Naive thymus-derived CD4-positive, alpha-beta T cell (primary cell): ENCODE results near the gene CER1. TPM values are rescaled to one million over a fixed set of nuclear protein-coding genes. Genes with fewer than 3 reads are reported as not detected.
A peak's percentile ranks its signal among the peaks of the same experiment; 100 is the strongest.

Source experiments
- ATAC-seq: fragments of 150-1000 bp; cut with Tn5 transposase; 2 replicates; pipeline ENCODE4 v1.10.0; 2021; ENCODE audit warnings: mild to moderate bottlenecking, moderate library complexity
- CTCF ChIA-PET: fragments of 350-600 bp; sonication (Branson Sonifier 250); formaldehyde crosslinking; loops from one replicate; lab custom pipeline; 2021; ENCODE audit warnings: antibody characterized with exemption; lab: Charles Lee
- POLR2A ChIA-PET: fragments of 350-600 bp; sonication (Branson Sonifier 250); formaldehyde crosslinking; loops from one replicate; lab custom pipeline; 2021; ENCODE audit warnings: antibody characterized with exemption, inconsistent platforms; lab: Charles Lee
- DNase-seq, 9 donors: peaks; one replicate each; pipeline versions ENCODE4 v3.0.0 to v3.0.0-alpha.2; 2020 to 2022; ENCODE audit warnings: mixed read lengths in 1 of 9
- H3K27ac ChIP-seq: one replicate; pipeline ENCODE4 v1.7.0; 2013; ENCODE audit warnings: mild to moderate bottlenecking, low read depth, low read length, moderate library complexity
- H3K27me3 ChIP-seq, 2 donors: one replicate each; pipeline ENCODE4 v1.7.0; 2013; ENCODE audit warnings: low read length in 2 of 2, mild to moderate bottlenecking in 2 of 2, moderate library complexity in 2 of 2; ENCODE audit not compliant: control insufficient read depth in 2 of 2, insufficient read depth in 2 of 2
- H3K36me3 ChIP-seq, 3 experiments: 1 replicate in 2 of 3; 2 replicates in 1 of 3; pipeline ENCODE4 v1.7.0; 2013; ENCODE audit warnings: low read length in 3 of 3, mild to moderate bottlenecking in 3 of 3, moderate library complexity in 1 of 3; ENCODE audit not compliant: insufficient read depth in 3 of 3, control insufficient read depth in 2 of 3
- H3K4me1 ChIP-seq, 2 donors: one replicate each; pipeline ENCODE4 v1.7.0; 2013; ENCODE audit warnings: low read length in 2 of 2, mild to moderate bottlenecking in 2 of 2, moderate library complexity in 1 of 2; ENCODE audit not compliant: control insufficient read depth in 2 of 2, insufficient read depth in 2 of 2
- H3K4me3 ChIP-seq: 2 replicates; pipeline ENCODE4 v1.7.0; 2013; ENCODE audit warnings: mild to moderate bottlenecking, low read length
- H3K9me3 ChIP-seq, 3 experiments: 1 replicate in 2 of 3; 2 replicates in 1 of 3; pipeline ENCODE4 v1.7.0; 2013; ENCODE audit warnings: low read length in 3 of 3; ENCODE audit not compliant: control insufficient read depth in 2 of 3
- H3K27ac Mint-ChIP-seq, 9 donors: one replicate each; pipeline ENCODE4 v1.8.0; 2020 to 2022; ENCODE audit warnings: mixed read lengths in 9 of 9, mild to moderate bottlenecking in 8 of 9, moderate library complexity in 5 of 9, inconsistent platforms in 2 of 9
- H3K27me3 Mint-ChIP-seq, 5 donors: one replicate each; pipeline ENCODE4 v1.8.0; 2021 to 2022; ENCODE audit warnings: mixed read lengths in 5 of 5, mild to moderate bottlenecking in 1 of 5
- H3K36me3 Mint-ChIP-seq, 5 donors: one replicate each; pipeline ENCODE4 v1.8.0; 2020 to 2022; ENCODE audit warnings: mixed read lengths in 5 of 5, mild to moderate bottlenecking in 3 of 5, inconsistent platforms in 1 of 5
- H3K4me1 Mint-ChIP-seq, 7 donors: one replicate each; pipeline ENCODE4 v1.8.0; 2020 to 2022; ENCODE audit warnings: mixed read lengths in 7 of 7, mild to moderate bottlenecking in 3 of 7, inconsistent platforms in 1 of 7
- H3K4me3 Mint-ChIP-seq, 10 donors: one replicate each; pipeline ENCODE4 v1.8.0; 2020 to 2022; ENCODE audit warnings: mild to moderate bottlenecking in 10 of 10, mixed read lengths in 10 of 10, moderate library complexity in 6 of 10, inconsistent platforms in 2 of 10
- H3K9me3 Mint-ChIP-seq, 11 donors: one replicate each; pipeline ENCODE4 v1.8.0; 2020 to 2022; ENCODE audit warnings: mixed read lengths in 11 of 11, mild to moderate bottlenecking in 4 of 11, inconsistent platforms in 1 of 11, moderate library complexity in 1 of 11
- intact Hi-C, 2 donors: fragments of 100-400 bp; cut with micrococcal nuclease; formaldehyde crosslinking; loops; one replicate each; pipeline ENCODE4 v1.15.1; 2023
- polyA plus RNA-seq, 2 donors: library from polyadenylated mRNA; unstranded; fragments of 300-500 nt; fragmentation: Illumina TruSeq; gene quantifications; one replicate each; pipeline ENCODE4 v1.2.3, GENCODE V29; 2021
- total RNA-seq, 6 experiments: library from RNA in 5 of 6; stranded (reverse) in 5 of 6; gene quantifications; 1 replicate in 5 of 6; 2 replicates in 1 of 6; pipeline ENCODE4 v1.2.3 and lab custom pipeline; 2021 to 2026

The CER1 gene
- total and polyA plus RNA-seq, 7 experiments from 2014 or later = not detected

- ChIA-PET POLR2A (no interaction called here), CTCF (no interaction called here)
- no peaks in the 10 kb centered on the region for H3K27me3 ChIP-seq
- H3K27me3 Mint-ChIP-seq = peaks cover 5 to 62% (median 31%) of the 10 kb centered on the region in 5 donors
- no peak overlapping the region for H3K4me3 ChIP-seq
- DNase-seq (no peak), ATAC-seq (no peak)
- no peaks in the 10 kb centered on the region for H3K36me3 ChIP-seq
- no peaks in the 10 kb centered on the region for H3K4me1 ChIP-seq
- no peak overlapping the region for H3K27ac Mint-ChIP-seq
- no peak overlapping the region for H3K4me3 Mint-ChIP-seq
- no peak overlapping the region for H3K27ac ChIP-seq
- peaks cover 0 to 6% (median 0%) of the 10 kb centered on the region in 3 experiments for H3K9me3 ChIP-seq
- H3K9me3 Mint-ChIP-seq = peaks cover 6 to 71% (median 34%) of the 10 kb centered on the region in 11 donors
- intact Hi-C loops = no loop called here
- H3K4me1 Mint-ChIP-seq = no peaks in the 10 kb centered on the region
- peaks cover 0 to 21% (median 4%) of the 10 kb centered on the region in 5 donors for H3K36me3 Mint-ChIP-seq
Observed at GRCh38 chr9:14705079-14705478, 17.5 kb downstream of the CER1 start.

- DNase-seq = no peak
- Mint-ChIP-seq H3K4me1 (no peaks in the 10 kb centered on the region), H3K27ac (no peak overlapping the region), H3K27me3 (peaks cover 4 to 54% (median 26%) of the 10 kb centered on the region in 5 donors), H3K9me3 (peaks cover 5 to 68% (median 33%) of the 10 kb centered on the region in 11 donors), H3K4me3 (no peak overlapping the region), H3K36me3 (peaks cover 0 to 19% (median 4%) of the 10 kb centered on the region in 5 donors)
- ChIA-PET POLR2A (no interaction called here), CTCF (no interaction called here)
- intact Hi-C loops = no loop called here
- Histone ChIP-seq H3K27me3 (no peaks in the 10 kb centered on the region), H3K9me3 (peaks cover 0 to 6% (median 0%) of the 10 kb centered on the region in 3 experiments), H3K4me3 (no peak overlapping the region), H3K4me1 (no peaks in the 10 kb centered on the region), H3K36me3 (no peaks in the 10 kb centered on the region), H3K27ac (no peak overlapping the region)
- no peak for ATAC-seq
Observed at GRCh38 chr9:14704281-14704680, 18.3 kb downstream of the CER1 start.

GRCh38 chr9:14702200-14702720, 20.3 kb downstream of the CER1 start:
- Mint-ChIP-seq H3K4me1 (no peaks in the 10 kb centered on the region), H3K27me3 (peaks cover 3 to 43% (median 19%) of the 10 kb centered on the region in 5 donors), H3K36me3 (peaks cover 0 to 13% (median 4%) of the 10 kb centered on the region in 5 donors), H3K27ac (no peak overlapping the region), H3K4me3 (no peak overlapping the region), H3K9me3 (peaks cover 5 to 48% (median 23%) of the 10 kb centered on the region in 11 donors)
- no peaks in the 10 kb centered on the region for H3K36me3 ChIP-seq
- DNase-seq (no peak), ATAC-seq (no peak)
- no peak overlapping the region for H3K27ac ChIP-seq
- no peak overlapping the region for H3K4me3 ChIP-seq
- intact Hi-C loops = no loop called here
- H3K27me3 ChIP-seq = no peaks in the 10 kb centered on the region
- H3K4me1 ChIP-seq = no peaks in the 10 kb centered on the region
- POLR2A ChIA-PET = no interaction called here
- CTCF ChIA-PET = interaction anchor here (0.7 kb wide), 1 partner anchor 42 kb away, joined by 3 read pairs; no protein-coding TSS in a partner anchor
- peaks cover 0 to 6% (median 0%) of the 10 kb centered on the region in 3 experiments for H3K9me3 ChIP-seq

GRCh38 chr9:14693251-14693861, 29.2 kb downstream of the CER1 start, which contains the start of gene ZDHHC21:
Gene ZDHHC21 (minus strand): TSS chr9:14693432. CDS start chr9:14674340, 19,092 bp downstream.
- Histone ChIP-seq H3K27ac (peak within 1 kb of the TSS; percentile 59), H3K27me3 (no peaks in the 10 kb centered on the region), H3K4me3 (peak within 1 kb of the TSS; percentile 67), H3K36me3 (peaks cover 0 to 3% (median 0%) of the 10 kb centered on the region in 3 experiments), H3K4me1 (peaks cover 6 to 8% of the 10 kb centered on the region in 2 donors), H3K9me3 (no peaks in the 10 kb centered on the region)
- no peaks in the 10 kb centered on the region for H3K9me3 Mint-ChIP-seq
- intact Hi-C loops = loop anchor here in 1 of 2 donors (10.0 kb wide), 1 partner anchor 369 kb away; no protein-coding TSS in a partner anchor
- peak within 1 kb of the TSS; percentile 91 to 97 (median 94) for H3K4me3 Mint-ChIP-seq
- peaks cover 22 to 36% (median 33%) of the 10 kb centered on the region in 7 donors for H3K4me1 Mint-ChIP-seq
- CTCF ChIA-PET = no interaction called here
- ATAC-seq (peak; percentile 83), DNase-seq (peak; percentile 20 to 75 (median 42))
- H3K27ac Mint-ChIP-seq = peak within 1 kb of the TSS; percentile 79 to 97 (median 87)
- H3K36me3 Mint-ChIP-seq = peaks cover 0 to 10% (median 3%) of the 10 kb centered on the region in 5 donors
- H3K27me3 Mint-ChIP-seq = peaks cover 0 to 20% (median 9%) of the 10 kb centered on the region in 5 donors
- POLR2A ChIA-PET = interaction anchor here (0.6 kb wide), 1 partner anchor 47 kb away, joined by 3 read pairs; no protein-coding TSS in a partner anchor

GRCh38 chr9:14692470-14693250, 29.9 kb downstream of the CER1 start:
- Histone ChIP-seq H3K36me3 (peaks cover 0 to 3% (median 0%) of the 10 kb centered on the region in 3 experiments), H3K9me3 (no peaks in the 10 kb centered on the region), H3K4me3 (peak overlapping the region; percentile 60), H3K27me3 (no peaks in the 10 kb centered on the region), H3K4me1 (peaks cover 6 to 8% of the 10 kb centered on the region in 2 donors), H3K27ac (peak overlapping the region; percentile 59)
- H3K36me3 Mint-ChIP-seq = peaks cover 4 to 14% (median 7%) of the 10 kb centered on the region in 5 donors
- H3K27me3 Mint-ChIP-seq = peaks cover 0 to 14% (median 5%) of the 10 kb centered on the region in 5 donors
- H3K27ac Mint-ChIP-seq = peak overlapping the region; percentile 23 to 94 (median 79)
- CTCF ChIA-PET = no interaction called here
- H3K4me1 Mint-ChIP-seq = peaks cover 22 to 40% (median 33%) of the 10 kb centered on the region in 7 donors
- H3K4me3 Mint-ChIP-seq = peak overlapping the region; percentile 91 to 97 (median 94)
- intact Hi-C loops = loop anchor here in 1 of 2 donors (10.0 kb wide), 1 partner anchor 368 kb away; no protein-coding TSS in a partner anchor
- POLR2A ChIA-PET = interaction anchor here (0.6 kb wide), 1 partner anchor 48 kb away, joined by 3 read pairs; no protein-coding TSS in a partner anchor
- peak in 3 of 9 donors; percentile 5 to 33 (median 10) for DNase-seq
- no peaks in the 10 kb centered on the region for H3K9me3 Mint-ChIP-seq
- ATAC-seq = peak; percentile 69
